AG20443 (cell line): ENCODE data around the gene VDR.
"Not testable (repeated sequence)": the region's sequence is repeated elsewhere in the genome, so short reads cannot be mapped to it uniquely, and the experiment has no call there.

Source experiments
- DNase-seq: peaks from one replicate; pipeline ENCODE4 v3.0.0; 2012; ENCODE audit warnings: low spot score, mixed read lengths

Gene VDR

DNA sequence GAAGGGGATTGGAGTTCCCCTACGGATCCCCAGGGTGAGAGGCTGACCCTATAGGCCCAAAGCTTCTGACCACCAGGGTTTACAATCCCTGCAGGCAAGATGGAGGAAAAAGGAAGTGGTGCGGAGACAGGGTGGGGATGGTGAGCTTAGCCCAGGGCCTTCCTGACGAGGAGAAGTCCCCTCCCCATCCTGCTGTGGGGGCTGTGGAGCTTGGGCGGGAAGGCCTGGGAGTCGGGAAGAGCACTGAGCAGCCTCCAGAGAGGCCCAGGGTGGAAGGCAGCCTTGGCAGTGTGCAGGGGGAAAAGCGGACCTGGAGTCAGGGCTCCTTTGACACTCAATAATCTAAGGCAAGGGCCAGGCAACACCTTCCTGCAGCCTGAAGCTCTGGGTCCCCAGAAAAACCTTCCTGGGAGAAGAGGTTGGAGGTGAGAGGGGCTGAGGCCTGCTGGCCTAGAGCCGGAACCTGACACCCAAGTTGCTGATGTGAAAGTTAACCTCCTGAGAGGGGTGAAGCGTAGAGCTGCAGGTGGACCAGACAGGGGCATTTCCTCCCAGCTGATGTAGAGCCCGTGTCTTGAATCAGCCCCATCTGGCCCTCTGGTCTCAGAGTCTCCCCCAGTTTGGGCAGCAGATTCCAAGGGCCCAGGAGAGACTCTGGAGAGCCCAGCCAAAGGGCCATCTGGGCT is 91.1 kb downstream of the VDR start:
- no peak for DNase-seq

- DNase-seq, result peak; percentile 89
Observed at GRCh38 chr12:47812797-47813510, 91.8 kb downstream of the VDR start.

DNA sequence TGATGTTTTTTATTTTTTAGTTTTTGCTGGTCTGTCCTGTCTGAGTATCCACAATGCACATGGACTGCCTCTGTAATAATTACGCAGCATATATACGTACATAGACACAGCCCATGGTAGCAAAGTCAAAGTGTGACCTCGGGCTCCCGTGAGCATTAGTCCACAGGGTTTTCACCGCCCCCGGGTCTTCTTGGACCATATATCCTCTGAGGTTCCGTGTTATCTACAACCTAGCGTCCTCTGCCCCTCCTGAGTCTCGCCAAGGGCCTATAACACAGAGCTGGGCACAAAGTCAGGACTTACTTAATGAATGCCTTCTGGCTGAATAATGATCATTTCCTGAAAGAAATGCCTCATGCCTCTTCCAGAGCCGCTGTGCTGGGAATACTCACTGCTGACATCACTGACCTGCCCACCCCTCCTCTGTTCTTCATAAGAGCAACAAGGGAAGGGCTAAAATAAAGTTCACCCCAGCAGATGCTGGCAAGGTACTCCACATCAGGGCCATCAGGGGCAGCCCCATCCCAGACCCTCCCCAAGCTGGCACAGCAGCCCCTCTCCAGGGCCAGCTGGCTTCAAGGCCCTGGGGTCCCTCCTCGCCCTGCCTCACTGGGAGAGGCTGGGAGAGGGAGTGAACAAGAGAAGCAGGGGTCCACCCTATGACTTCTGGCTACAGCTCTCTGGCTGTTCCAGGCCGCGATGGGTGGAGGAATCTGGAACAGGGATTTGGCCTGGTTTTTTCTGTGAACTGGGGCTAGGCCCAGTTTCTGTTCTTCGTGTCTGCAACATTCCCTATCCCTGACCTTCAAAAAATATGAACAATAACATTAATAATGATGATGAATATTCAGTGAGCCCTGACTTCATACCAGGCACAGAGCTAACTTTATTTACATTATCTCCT is 93.0 kb downstream of the VDR start:
- peak; percentile 65 for DNase-seq

DNA sequence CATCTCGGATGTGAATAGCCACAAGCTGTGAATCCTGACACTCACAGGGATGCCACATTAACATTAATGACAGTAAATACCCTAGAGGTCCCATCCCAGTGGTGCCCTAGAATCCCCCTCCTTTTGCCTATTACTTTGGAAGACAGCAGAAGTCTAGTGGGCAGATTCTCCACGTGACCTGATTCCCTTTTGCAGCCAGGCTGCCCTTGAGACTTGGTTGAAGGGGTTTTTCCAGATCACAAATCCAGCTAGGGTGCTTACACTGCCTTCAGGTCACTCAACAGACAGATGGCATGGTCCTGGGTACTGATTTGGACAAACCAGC is 93.8 kb downstream of the VDR start:
- DNase-seq, result no peak

GRCh38 chr12:47809518-47809917 is 95.3 kb downstream of the VDR start:
- not testable (repeated sequence) for DNase-seq

GRCh38 chr12:47808574-47809365 is 96.0 kb downstream of the VDR start:
- DNase-seq, result peak; percentile 59

GRCh38 chr12:47808050-47808449 is 96.7 kb downstream of the VDR start:
- DNase-seq, result peak; percentile 37

DNA sequence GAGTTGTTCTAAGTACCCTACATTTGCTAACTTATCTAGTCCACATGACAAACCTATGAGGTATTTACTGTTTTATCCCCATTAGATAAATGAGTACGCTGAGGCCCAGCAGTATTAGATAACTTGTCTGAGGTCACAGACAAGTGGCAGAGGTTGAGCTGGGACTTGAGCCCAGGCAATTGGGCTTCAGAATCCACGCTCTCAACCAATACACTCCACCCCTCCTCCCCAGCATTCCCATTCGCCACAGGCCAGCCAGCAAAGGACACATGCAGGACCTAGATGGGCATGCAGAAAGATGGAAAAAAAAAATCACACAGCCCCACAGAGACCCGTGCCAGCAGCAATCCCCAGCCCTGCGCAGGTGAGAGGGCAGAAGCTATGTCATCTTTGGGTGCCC is 97.5 kb downstream of the VDR start:
- no peak for DNase-seq

GRCh38 chr12:47805417-47805816 is 99.4 kb downstream of the VDR start:
- DNase-seq, result no peak

GRCh38 chr12:47804171-47804570 is 100.6 kb downstream of the VDR start:
- DNase-seq, result no peak

DNA sequence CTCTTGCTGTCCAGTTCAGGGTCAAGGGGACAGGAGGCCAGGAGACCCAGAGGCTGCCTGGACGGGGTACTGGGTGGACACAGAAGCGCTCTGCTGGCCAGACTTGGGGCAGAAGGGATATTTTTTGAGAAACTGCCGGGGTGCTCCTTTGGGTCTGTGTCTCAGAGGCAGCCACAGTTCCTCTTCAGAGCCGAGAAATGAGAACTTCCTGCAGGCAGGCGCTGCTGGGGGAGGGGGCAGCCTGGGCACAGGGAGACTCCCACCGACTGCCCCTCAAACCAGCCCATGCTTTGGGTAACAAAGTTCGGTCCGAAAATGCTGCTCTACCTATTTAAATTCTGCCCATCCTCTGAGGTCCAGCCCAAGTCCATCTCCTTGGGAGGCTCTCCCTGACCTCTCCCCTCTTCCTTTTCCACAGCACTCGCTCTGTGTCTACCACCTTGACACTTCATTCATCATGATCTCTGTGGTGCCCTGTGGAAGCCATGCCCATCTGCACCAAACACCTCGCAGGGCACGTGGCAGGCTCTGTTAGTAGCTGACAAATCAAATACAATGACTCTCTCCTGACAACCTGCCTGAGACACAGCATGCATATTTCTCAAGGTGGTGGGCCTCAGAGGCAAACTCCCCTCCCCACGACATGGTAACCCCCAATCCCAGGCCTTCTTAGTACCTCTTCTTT is 101.5 kb downstream of the VDR start:
- DNase-seq, result no peak

GRCh38 chr12:47802312-47802711 is 102.5 kb downstream of the VDR start:
- no peak for DNase-seq

DNA sequence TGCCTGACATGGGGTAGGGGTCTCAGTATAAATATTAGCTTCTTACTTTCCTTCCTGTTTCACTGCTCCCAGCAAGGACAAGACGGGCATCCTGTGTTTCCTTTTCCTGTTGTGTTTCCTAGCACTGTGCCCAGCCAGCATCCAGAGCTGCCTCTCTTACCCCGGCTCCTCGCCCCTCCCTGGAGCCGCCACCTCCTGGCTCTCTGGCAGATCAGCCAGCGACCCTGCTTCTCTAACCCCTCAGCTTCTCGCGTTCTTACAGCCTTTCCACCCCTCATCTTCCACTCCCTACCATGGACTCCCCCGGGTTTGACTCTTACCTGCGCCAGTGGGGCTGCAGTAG is 102.9 kb downstream of the VDR start:
- no peak for DNase-seq

DNA sequence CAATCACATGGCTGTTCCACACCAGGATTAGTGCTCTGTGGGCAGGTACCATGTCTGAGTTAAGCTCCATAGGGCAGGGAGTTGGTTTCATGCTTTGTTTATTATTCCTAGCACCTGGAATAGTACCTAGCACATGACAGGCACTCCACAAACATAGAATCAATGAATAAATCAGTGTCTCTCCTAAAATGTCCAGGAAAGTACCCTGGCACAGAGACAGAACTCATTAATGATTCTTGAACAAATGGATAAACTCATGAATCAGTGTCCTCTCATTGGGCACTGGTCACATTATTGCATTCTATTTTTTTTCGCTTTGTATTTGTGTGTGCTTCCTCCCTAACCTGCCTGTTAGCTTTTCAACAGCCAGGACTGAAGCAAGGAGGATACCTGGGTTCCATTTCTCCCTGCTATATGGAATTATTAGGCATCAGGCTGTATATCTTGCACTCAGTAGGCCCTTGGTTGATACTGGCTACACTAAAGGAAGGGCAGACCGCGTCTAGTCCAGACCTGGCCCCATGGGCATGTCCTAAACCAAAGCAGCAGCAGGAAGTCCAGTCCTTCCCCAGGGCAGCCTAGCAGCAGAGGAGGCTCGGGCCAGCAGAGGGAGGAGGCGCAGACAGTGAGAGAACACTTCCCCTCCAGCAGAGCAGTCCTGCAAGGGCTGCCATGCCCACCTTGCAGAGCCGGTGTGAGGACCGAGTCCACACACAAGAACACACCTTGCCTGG is 103.5 kb downstream of the VDR start:
- DNase-seq, result peak; percentile 38

GRCh38 chr12:47800582-47800981 is 104.2 kb downstream of the VDR start:
- no peak for DNase-seq

DNA sequence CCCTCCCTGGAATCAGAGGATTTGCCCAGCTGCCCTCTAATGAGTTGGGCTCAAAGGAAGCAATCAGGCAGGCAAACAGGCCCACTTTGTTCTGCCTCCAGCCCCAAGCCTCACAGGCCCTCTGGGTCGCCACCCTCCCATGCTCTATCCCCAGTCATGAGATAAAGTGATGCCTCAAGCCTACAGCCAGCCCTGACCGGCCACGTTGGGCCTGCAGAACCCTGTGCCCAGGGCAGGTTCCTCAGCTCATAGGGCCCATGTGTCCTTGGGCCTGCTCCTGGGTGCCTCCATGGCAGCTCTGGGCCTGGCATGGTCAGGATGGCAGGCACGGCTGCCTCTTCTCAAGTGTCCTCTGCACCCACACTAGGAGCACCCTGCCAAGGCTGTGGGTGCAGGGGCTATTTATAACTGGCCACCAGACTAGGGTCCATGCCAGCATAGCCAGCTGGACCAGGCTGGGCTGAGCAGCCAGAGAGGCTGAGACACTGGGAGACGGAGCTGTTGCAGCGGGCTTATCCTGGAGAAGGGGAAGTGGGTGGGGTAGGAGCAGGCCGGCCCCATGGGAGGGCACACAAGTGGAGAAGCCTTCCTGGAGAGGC is 105.3 kb downstream of the VDR start:
- DNase-seq, result no peak

- DNase-seq, result no peak
Observed at GRCh38 chr12:47798382-47798948, 106.3 kb downstream of the VDR start.

- no peak for DNase-seq
Observed at GRCh38 chr12:47797441-47797840, 107.4 kb downstream of the VDR start.

GRCh38 chr12:47795814-47796411 is 108.9 kb downstream of the VDR start:
- DNase-seq, result no peak
